ENCODE data around the gene REEP6. TPM values are rescaled to one million over a fixed set of nuclear protein-coding genes. Genes with fewer than 3 reads are reported as not detected.

REEP6 gene
- total and polyA plus RNA-seq, 2 of the 8 experiments (the other 6 are each of a cell fraction or from before 2014, with no cell fraction given): 12.6 to 20.7 TPM

- TF ChIP-seq BACH1 (IDR thresholded peaks at IDR 0.05; ENCODE audit: low read length) (no peak), TCF12 (IDR thresholded peaks at IDR 0.05; ENCODE audit: low read depth, low read length) (no peak), CHD2 (IDR thresholded peaks at IDR 0.05; ENCODE audit: low read length) (no peak), RFX5 (IDR thresholded peaks at IDR 0.05; ENCODE audit: borderline replicate concordance, low read depth, low read length) (no peak), TBP (IDR thresholded peaks at IDR 0.05; ENCODE audit: low read depth, low read length) (0 out of 2 replicates have a peak, but pooled peaks have one; percentile 31), CREB1 (IDR thresholded peaks at IDR 0.05) (no peak), EGR1 (IDR thresholded peaks at IDR 0.05; ENCODE audit: borderline replicate concordance, low read depth, low read length) (no peak), CBX8 (IDR thresholded peaks at IDR 0.05; ENCODE audit: borderline replicate concordance, low read depth, low read length) (no peak), SP4 (IDR thresholded peaks at IDR 0.05; ENCODE audit: low read length) (peak; percentile 72; the same call in 1 of the 2 replicates), POLR2A (IDR thresholded peaks at IDR 0.05; ENCODE audit: control extremely low read depth in 1 of 2, low read depth in 2 of 2, low read length in 2 of 2) (no peak), CEBPB (IDR thresholded peaks at IDR 0.05; ENCODE audit: low read depth, low read length) (no peak), SUZ12 (IDR thresholded peaks at IDR 0.05; ENCODE audit: low read length) (no peak)
These were observed 35.5 kb upstream of the REEP6 start (continued) for GRCh38 chr19:1455336-1456120.

Measured in H1 (cell line).